B cell (primary cell): ENCODE measurements around the gene CCDC74A. TPM values are rescaled to one million over a fixed set of nuclear protein-coding genes. Genes with fewer than 3 reads are reported as not detected.
"Not testable (repeated sequence)": the region's sequence is repeated elsewhere in the genome, so short reads cannot be mapped to it uniquely, and the experiment has no call there.

ENCODE experiments used
- ATAC-seq: fragments of 200-7000 bp; cut with Tn5 transposase; one replicate; pipeline ENCODE4 v1.10.0; 2021; ENCODE audit warnings: low read depth, mild to moderate bottlenecking, moderate number of reproducible peaks, moderate library complexity
- CTCF ChIA-PET: fragments of 350-600 bp; sonication (Branson Sonifier 250); formaldehyde crosslinking; loops from one replicate; lab custom pipeline; 2021; ENCODE audit warnings: antibody characterized with exemption, inconsistent platforms; lab: Charles Lee
- POLR2A ChIA-PET: fragments of 350-600 bp; sonication (Branson Sonifier 250); formaldehyde crosslinking; loops from one replicate; lab custom pipeline; 2021; ENCODE audit warnings: antibody characterized with exemption; lab: Charles Lee
- DNase-seq: peaks from one replicate; pipeline ENCODE4 v3.0.0; 2013
- H2AFZ ChIP-seq: 2 replicates; pipeline ENCODE4 v1.6.1; 2012; ENCODE audit warnings: mild to moderate bottlenecking, low read depth, low read length; ENCODE audit not compliant: insufficient read depth, poor library complexity, severe bottlenecking
- H3K27ac ChIP-seq, 2 donors: 1 replicate in 1 of 2; 2 replicates in 1 of 2; pipeline ENCODE4 v1.5.1; 2012 to 2013; ENCODE audit warnings: low read length in 2 of 2, mild to moderate bottlenecking in 2 of 2, moderate library complexity in 1 of 2
- H3K27me3 ChIP-seq, 4 experiments: fragments of 200-600 bp in 1 of 4; sonication (generic) in 1 of 4; replicated peaks in 1 of 4; 1 replicate in 2 of 4; 2 replicates in 2 of 4; pipeline versions ENCODE4 v1.6.1 to v1.7.0; 2013 to 2016; ENCODE audit warnings: low read length in 3 of 4, mild to moderate bottlenecking in 2 of 4, mixed read lengths in 1 of 4, moderate library complexity in 1 of 4; ENCODE audit not compliant: insufficient read depth in 4 of 4, control insufficient read depth in 3 of 4; ENCODE audit errors: control extremely low read depth in 1 of 4
- H3K36me3 ChIP-seq, 2 experiments: replicated peaks in 1 of 2; 1 replicate in 1 of 2; 2 replicates in 1 of 2; pipeline versions ENCODE4 v1.6.1 to v1.7.1; 2013; ENCODE audit warnings: low read length in 1 of 2; ENCODE audit not compliant: insufficient read depth in 2 of 2, control insufficient read depth in 1 of 2; ENCODE audit errors: control extremely low read depth in 1 of 2, extremely low read depth in 1 of 2
- H3K4me1 ChIP-seq, 2 donors: fragments of 200-600 bp in 1 of 2; sonication (generic) in 1 of 2; 1 replicate in 1 of 2; 2 replicates in 1 of 2; pipeline versions ENCODE4 v1.5.1 to v1.6.1; 2013 to 2017; ENCODE audit warnings: low read length in 2 of 2; ENCODE audit not compliant: control insufficient read depth in 2 of 2, insufficient read depth in 2 of 2
- H3K4me2 ChIP-seq: replicated peaks from 2 replicates; pipeline ENCODE3; 2012; ENCODE audit warnings: mild to moderate bottlenecking, low read depth, low read length; ENCODE audit not compliant: poor library complexity, severe bottlenecking
- H3K4me3 ChIP-seq, 5 experiments: fragments of 200-600 bp in 1 of 5; sonication (generic) in 1 of 5; 1 replicate in 3 of 5; 2 replicates in 2 of 5; pipeline versions ENCODE4 v1.5.1 to v1.7.0; 2011 to 2016; ENCODE audit warnings: low read length in 4 of 5, mild to moderate bottlenecking in 4 of 5, low read depth in 2 of 5, control low read depth in 1 of 5, moderate library complexity in 1 of 5; ENCODE audit not compliant: insufficient read depth in 1 of 5; ENCODE audit errors: control extremely low read depth in 1 of 5, extremely low read depth in 1 of 5
- H3K79me2 ChIP-seq: fragments of 200-600 bp; sonication (generic); one replicate; pipeline ENCODE4 v1.6.0; 2016; ENCODE audit warnings: low read length; ENCODE audit not compliant: control insufficient read depth, insufficient read depth
- H3K9ac ChIP-seq: fragments of 200-600 bp; sonication (generic); 2 replicates; pipeline ENCODE4 v1.6.1; 2017; ENCODE audit warnings: mild to moderate bottlenecking, low read length, moderate library complexity
- H3K9me3 ChIP-seq, 3 donors: one replicate each; pipeline versions ENCODE4 v1.6.1 to v1.7.1; 2013; ENCODE audit warnings: low read length in 2 of 3; ENCODE audit not compliant: control insufficient read depth in 2 of 3, insufficient read depth in 1 of 3; ENCODE audit errors: control extremely low read depth in 1 of 3
- H4K20me1 ChIP-seq: 2 replicates; pipeline ENCODE4 v1.6.0; 2012; ENCODE audit warnings: mild to moderate bottlenecking, low read length; ENCODE audit not compliant: insufficient read depth, control insufficient read depth, poor library complexity, severe bottlenecking
- H3K27ac Mint-ChIP-seq: one replicate; pipeline ENCODE4 v1.8.0; 2021; ENCODE audit warnings: mixed read lengths
- H3K27me3 Mint-ChIP-seq: one replicate; pipeline ENCODE4 v1.8.0; 2021; ENCODE audit warnings: mixed read lengths
- H3K4me1 Mint-ChIP-seq: one replicate; pipeline ENCODE4 v1.8.0; 2021; ENCODE audit warnings: mixed read lengths
- H3K4me3 Mint-ChIP-seq: one replicate; pipeline ENCODE4 v1.8.0; 2021; ENCODE audit warnings: mixed read lengths
- H3K9me3 Mint-ChIP-seq: one replicate; pipeline ENCODE4 v1.8.0; 2022; ENCODE audit warnings: mixed read lengths; ENCODE audit not compliant: insufficient read depth
- WGBS: methylation state at CpG from one replicate; pipeline ENCODE4 v1.1.5; 2013; ENCODE audit warnings: missing lambda C conversion rate; ENCODE audit not compliant: insufficient coverage; 5-methylcytosine and 5-hydroxymethylcytosine counted together
- intact Hi-C: fragments of 100-400 bp; cut with micrococcal nuclease; formaldehyde crosslinking; loops from one replicate; pipeline ENCODE4 v1.10.0; 2022
- polyA plus RNA-seq: library from polyadenylated mRNA; depleted of rRNA; stranded (reverse); fragments of >200 nt; gene quantifications from 2 replicates; pipeline ENCODE4 v1.2.3, GENCODE V29; 2012
- total RNA-seq, 2 donors: library from RNA; stranded (reverse); fragments of 120-200 nt in 1 of 2; gene quantifications; 1 replicate in 1 of 2; 2 replicates in 1 of 2; pipeline versions ENCODE4 v1.2.3 to v1.2.4, GENCODE V29; 2013 to 2022

CCDC74A gene
- total and polyA plus RNA-seq, 2 donors (not counting 1 experiment from before 2014, with no cell fraction given) = 3.1 TPM; not detected in 1

DNA sequence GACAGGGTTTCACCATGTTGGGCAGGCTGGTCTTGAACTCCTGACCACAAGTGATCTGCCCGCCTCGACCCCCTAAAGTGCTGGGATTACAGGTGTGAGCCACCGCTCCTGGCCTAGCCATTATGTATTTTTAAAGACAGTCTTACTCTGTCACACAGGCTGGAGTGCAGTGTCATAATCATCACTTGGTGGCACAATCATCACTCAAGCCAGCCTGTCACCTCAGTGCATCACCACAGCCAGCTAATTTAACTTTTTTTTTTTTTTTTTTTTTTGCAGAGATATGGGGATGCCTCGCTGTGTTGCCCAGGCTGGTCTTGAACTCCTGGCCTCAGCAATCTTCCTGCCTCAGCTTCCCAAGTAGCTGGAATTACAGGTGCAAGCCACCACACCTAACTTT lies 24.1 kb upstream of the CCDC74A start:
- ATAC-seq, H3K4me3 ChIP-seq, H3K4me1 ChIP-seq, H3K27ac Mint-ChIP-seq, intact Hi-C loops, H3K4me1 Mint-ChIP-seq, H3K9me3 ChIP-seq, H3K4me3 Mint-ChIP-seq, H3K4me2 ChIP-seq, H3K79me2 ChIP-seq, CTCF ChIA-PET, H2AFZ ChIP-seq, H3K27ac ChIP-seq, DNase-seq, H3K27me3 Mint-ChIP-seq, H3K9me3 Mint-ChIP-seq, H4K20me1 ChIP-seq, H3K27me3 ChIP-seq, H3K9ac ChIP-seq: not testable (repeated sequence)
- peaks cover 0 to 26% of the 10 kb centered on the region in 2 experiments for H3K36me3 ChIP-seq
- POLR2A ChIA-PET = interaction anchor here (0.7 kb wide), 1 partner anchor 51 kb away, joined by 3 read pairs; no protein-coding TSS in a partner anchor
- 100% methylated on average over 2 of the region's 4 CpGs for WGBS

DNA sequence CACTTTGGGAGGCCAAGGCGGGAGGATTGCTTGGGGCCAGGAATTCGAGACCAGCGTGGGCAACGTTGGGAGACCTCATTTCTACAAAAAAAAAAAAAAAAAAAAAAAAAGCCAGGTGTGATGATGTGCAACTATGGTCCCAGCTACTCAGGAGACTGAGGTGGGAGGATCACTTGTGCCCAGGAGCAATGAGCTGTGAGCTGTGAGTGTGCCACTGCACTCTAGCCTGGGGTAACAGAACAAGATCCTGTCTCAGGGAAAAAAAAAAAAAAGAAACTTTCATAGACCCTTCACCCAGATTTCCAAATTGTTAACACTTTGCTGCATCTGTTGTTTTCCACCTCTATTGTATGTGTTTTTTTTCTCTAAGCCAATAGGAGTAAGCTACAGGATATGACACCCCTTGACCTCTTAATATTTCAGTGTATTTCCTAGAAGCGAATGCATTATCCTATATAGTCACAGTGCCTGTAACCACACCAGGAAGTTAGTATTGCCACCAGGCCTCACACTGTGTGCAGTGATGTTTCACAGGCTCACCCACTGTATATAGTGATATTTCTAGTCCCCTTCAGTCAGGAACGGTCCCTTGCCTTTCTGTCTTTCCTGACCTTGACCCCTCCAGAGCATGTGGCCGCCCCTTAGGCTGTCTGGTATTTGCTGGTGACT lies 23.5 kb upstream of the CCDC74A start:
- H3K4me1 Mint-ChIP-seq, H3K9ac ChIP-seq, H3K4me3 ChIP-seq, H3K27me3 ChIP-seq, H3K4me2 ChIP-seq, H2AFZ ChIP-seq, H3K4me3 Mint-ChIP-seq, H3K4me1 ChIP-seq, ATAC-seq, H4K20me1 ChIP-seq, H3K9me3 Mint-ChIP-seq, H3K79me2 ChIP-seq, intact Hi-C loops, H3K27ac ChIP-seq, DNase-seq, H3K9me3 ChIP-seq, H3K27ac Mint-ChIP-seq, H3K27me3 Mint-ChIP-seq: not testable (repeated sequence)
- ChIA-PET POLR2A (interaction anchor here (0.7 kb wide), 1 partner anchor 51 kb away, joined by 3 read pairs; no protein-coding TSS in a partner anchor), CTCF (interaction anchor here (1.3 kb wide), 1 partner anchor 11 kb away, joined by 7 read pairs; no protein-coding TSS in a partner anchor)
- WGBS = no CpG with 5 or more reads among the region's 7 CpGs
- H3K36me3 ChIP-seq = peaks cover 0 to 31% of the 10 kb centered on the region in 2 experiments
